ENCODE results near the gene CFAP91. TPM values are rescaled to one million over a fixed set of nuclear protein-coding genes. Genes with fewer than 3 reads are reported as not detected.

The CFAP91 gene
- total RNA-seq, 1 donor from 2014 or later = 0.59 TPM

DNA sequence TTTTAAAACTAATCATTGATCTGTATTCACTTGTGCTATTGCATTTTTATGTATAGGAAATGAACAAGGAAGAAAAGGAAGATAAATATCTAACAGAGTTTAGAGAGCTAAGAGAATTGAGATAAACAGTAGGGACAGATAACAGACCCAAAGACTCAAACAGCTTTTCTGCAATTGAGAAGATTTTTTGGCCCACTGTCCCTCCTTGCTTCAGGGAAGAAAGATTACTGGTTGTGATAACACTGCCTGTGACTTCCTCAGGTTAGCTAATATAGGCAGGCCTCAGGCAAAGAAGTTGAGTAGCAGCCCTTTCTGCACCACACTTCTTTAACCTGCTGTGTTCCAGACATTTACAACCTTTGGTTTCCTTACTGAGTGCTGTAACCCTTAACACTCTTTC is 22.9 kb upstream of the CFAP91 start:
- no peak overlapping the region for H3K27ac Mint-ChIP-seq (ENCODE audit: unreplicated experiment)
- H3K27me3 Mint-ChIP-seq (ENCODE audit: unreplicated experiment) = no peaks in the 10 kb centered on the region
- H3K36me3 Mint-ChIP-seq (ENCODE audit: unreplicated experiment) = no peaks in the 10 kb centered on the region
- DNase-seq = no peak
- peaks cover 6% of the 10 kb centered on the region for H3K4me1 Mint-ChIP-seq (ENCODE audit: low read depth, unreplicated experiment)
- no peak overlapping the region for H3K4me3 Mint-ChIP-seq (ENCODE audit: unreplicated experiment)
- peaks cover 7% of the 10 kb centered on the region for H3K9me3 Mint-ChIP-seq (ENCODE audit: unreplicated experiment)
- TF ChIP-seq, protein P1, sequence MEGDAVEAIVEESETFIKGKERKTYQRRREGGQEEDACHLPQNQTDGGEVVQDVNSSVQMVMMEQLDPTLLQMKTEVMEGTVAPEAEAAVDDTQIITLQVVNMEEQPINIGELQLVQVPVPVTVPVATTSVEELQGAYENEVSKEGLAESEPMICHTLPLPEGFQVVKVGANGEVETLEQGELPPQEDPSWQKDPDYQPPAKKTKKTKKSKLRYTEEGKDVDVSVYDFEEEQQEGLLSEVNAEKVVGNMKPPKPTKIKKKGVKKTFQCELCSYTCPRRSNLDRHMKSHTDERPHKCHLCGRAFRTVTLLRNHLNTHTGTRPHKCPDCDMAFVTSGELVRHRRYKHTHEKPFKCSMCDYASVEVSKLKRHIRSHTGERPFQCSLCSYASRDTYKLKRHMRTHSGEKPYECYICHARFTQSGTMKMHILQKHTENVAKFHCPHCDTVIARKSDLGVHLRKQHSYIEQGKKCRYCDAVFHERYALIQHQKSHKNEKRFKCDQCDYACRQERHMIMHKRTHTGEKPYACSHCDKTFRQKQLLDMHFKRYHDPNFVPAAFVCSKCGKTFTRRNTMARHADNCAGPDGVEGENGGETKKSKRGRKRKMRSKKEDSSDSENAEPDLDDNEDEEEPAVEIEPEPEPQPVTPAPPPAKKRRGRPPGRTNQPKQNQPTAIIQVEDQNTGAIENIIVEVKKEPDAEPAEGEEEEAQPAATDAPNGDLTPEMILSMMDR (IDR thresholded peaks at IDR 0.05; ENCODE audit: partially characterized antibody, unreplicated experiment) = no peak

DNA sequence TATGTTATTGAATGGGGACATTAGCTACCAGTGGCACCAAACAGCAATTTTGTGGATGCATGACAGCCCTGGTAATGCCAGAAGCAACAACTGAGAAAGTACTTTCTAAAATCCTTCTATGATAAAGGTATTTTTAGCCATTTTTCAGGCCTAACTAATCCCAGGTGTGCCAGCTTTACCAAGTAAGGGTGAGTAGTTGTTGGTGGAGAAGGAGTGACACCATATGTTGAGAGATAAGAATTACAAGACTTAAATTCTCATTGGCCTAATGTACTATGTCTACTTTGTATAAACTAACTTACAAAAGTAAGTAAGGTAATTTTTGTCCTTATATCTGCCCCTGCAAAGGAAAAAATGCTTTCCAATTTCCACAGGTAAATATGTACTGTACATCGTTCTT is 21.5 kb upstream of the CFAP91 start:
- Mint-ChIP-seq H3K27me3 (ENCODE audit: unreplicated experiment) (peaks cover 2% of the 10 kb centered on the region), H3K9me3 (ENCODE audit: unreplicated experiment) (peaks cover 7% of the 10 kb centered on the region), H3K27ac (ENCODE audit: unreplicated experiment) (no peak overlapping the region), H3K36me3 (ENCODE audit: unreplicated experiment) (no peaks in the 10 kb centered on the region), H3K4me3 (ENCODE audit: unreplicated experiment) (no peak overlapping the region), H3K4me1 (ENCODE audit: low read depth, unreplicated experiment) (no peaks in the 10 kb centered on the region)
- TF ChIP-seq, protein P1 (IDR thresholded peaks at IDR 0.05; ENCODE audit: partially characterized antibody, unreplicated experiment) = no peak
- no peak for DNase-seq

DNA sequence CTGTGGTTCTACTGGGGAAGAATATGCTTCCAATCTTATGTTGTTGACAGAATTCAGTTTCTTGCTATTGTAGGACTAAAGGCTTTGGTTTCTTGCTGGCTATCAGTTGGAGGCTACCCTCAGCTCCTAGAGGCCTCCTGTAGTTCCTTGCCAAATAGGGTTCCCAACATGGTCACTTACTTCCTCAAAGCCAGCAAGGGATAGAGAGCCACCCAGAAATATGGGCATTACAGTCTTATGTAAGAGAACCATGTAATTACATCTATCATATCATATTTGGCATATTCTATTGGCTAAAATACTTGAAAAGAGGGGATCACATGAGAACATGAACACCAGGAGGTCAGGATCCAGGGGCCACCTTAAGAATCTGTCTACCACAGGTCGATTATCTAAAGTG is 19.4 kb upstream of the CFAP91 start:
- H3K4me3 Mint-ChIP-seq (ENCODE audit: unreplicated experiment) = no peak overlapping the region
- no peak for DNase-seq
- no peak overlapping the region for H3K27ac Mint-ChIP-seq (ENCODE audit: unreplicated experiment)
- peaks cover 2% of the 10 kb centered on the region for H3K27me3 Mint-ChIP-seq (ENCODE audit: unreplicated experiment)
- H3K9me3 Mint-ChIP-seq (ENCODE audit: unreplicated experiment) = peaks cover 4% of the 10 kb centered on the region
- H3K4me1 Mint-ChIP-seq (ENCODE audit: low read depth, unreplicated experiment) = no peaks in the 10 kb centered on the region
- TF ChIP-seq, protein P1 (IDR thresholded peaks at IDR 0.05; ENCODE audit: partially characterized antibody, unreplicated experiment) = no peak
- peaks cover 8% of the 10 kb centered on the region for H3K36me3 Mint-ChIP-seq (ENCODE audit: unreplicated experiment)

DNA sequence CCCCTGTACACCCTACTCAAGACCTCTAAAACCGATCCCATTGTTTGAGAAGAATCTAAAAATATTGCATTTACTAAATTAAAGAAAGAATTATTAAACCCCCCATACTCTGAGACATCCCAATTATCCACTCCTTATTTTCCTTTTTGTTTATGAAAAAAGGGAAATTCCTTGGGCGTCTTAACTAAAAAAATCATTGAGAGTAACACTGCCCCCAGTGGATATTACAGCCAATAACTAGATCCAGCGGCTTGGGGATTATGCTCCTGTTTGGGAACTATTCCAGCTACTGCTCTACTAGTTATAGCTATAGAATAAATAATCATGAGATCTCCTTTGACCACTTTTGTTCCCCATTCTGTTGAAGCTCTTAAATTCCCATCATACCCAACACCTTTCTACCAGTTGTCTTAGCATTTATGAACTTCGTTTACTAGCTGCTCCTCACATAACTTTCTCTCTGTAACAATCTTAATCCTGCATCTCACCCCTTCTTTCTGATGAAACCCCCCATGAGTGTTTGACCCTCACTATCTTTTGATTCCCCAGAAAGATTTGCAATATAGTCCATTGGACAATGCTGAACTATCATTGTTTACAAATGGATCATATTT is 12.7 kb upstream of the CFAP91 start:
- Mint-ChIP-seq H3K36me3 (ENCODE audit: unreplicated experiment) (peaks cover 8% of the 10 kb centered on the region), H3K4me1 (ENCODE audit: low read depth, unreplicated experiment) (no peaks in the 10 kb centered on the region), H3K27ac (ENCODE audit: unreplicated experiment) (no peak overlapping the region), H3K4me3 (ENCODE audit: unreplicated experiment) (no peak overlapping the region), H3K9me3 (ENCODE audit: unreplicated experiment) (peaks cover 2% of the 10 kb centered on the region), H3K27me3 (ENCODE audit: unreplicated experiment) (peaks cover 4% of the 10 kb centered on the region)
- TF ChIP-seq, protein P1 (IDR thresholded peaks at IDR 0.05; ENCODE audit: partially characterized antibody, unreplicated experiment) = peak; percentile 68
- no peak for DNase-seq

DNA sequence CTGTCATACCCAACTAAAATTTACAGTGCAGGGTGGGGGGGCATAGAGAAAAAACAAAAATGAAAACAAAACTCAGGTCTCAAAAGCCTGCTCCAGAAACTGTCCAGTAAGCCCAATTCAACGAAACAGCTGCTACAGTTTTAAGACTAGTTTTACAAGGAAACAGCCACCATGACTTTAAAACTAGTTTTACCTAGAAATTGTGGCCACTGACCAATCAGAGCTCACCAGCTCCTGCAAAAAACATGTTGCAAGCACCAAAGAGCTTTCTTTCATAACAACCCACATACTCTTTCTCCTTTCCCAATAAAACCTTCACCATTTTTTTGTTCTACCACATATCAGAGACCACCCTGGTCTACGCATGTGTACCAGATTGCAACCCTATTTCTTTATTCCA is 7.3 kb upstream of the CFAP91 start:
- TF ChIP-seq, protein P1 (IDR thresholded peaks at IDR 0.05; ENCODE audit: partially characterized antibody, unreplicated experiment) = no peak
- no peak for DNase-seq

More for the DNA sequence above, 7.3 kb upstream of the CFAP91 start:
- Mint-ChIP-seq H3K4me1 (ENCODE audit: low read depth, unreplicated experiment) (no peaks in the 10 kb centered on the region), H3K9me3 (ENCODE audit: unreplicated experiment) (no peaks in the 10 kb centered on the region), H3K36me3 (ENCODE audit: unreplicated experiment) (no peaks in the 10 kb centered on the region), H3K4me3 (ENCODE audit: unreplicated experiment) (no peak overlapping the region), H3K27me3 (ENCODE audit: unreplicated experiment) (peaks cover 3% of the 10 kb centered on the region), H3K27ac (ENCODE audit: unreplicated experiment) (no peak overlapping the region)
